ENCODE measurements around the gene TEX35.

Gene TEX35

GRCh38 chr1:178494569-178494971, 18.3 kb upstream of the TEX35 start:
- Histone ChIP-seq H3K36me3 (no peaks in the 10 kb centered on the region), H3K27ac (no peak overlapping the region), H3K27me3 (ENCODE audit: insufficient read depth, low read depth, severe bottlenecking) (no peaks in the 10 kb centered on the region), H3K4me3 (ENCODE audit: low read depth, low read length) (no peak overlapping the region), H3K9me3 (ENCODE audit: severe bottlenecking) (no peaks in the 10 kb centered on the region)
- DNase-seq: no peak
- no peak for TF ChIP-seq CTCF (IDR thresholded peaks at IDR 0.05; ENCODE audit: low read depth, low read length)

- no peak overlapping the region for H3K4me3 ChIP-seq (ENCODE audit: low read depth, low read length)
- no peak overlapping the region for H3K27ac ChIP-seq
- H3K9me3 ChIP-seq (ENCODE audit: severe bottlenecking): no peaks in the 10 kb centered on the region
- no peak for TF ChIP-seq CTCF (IDR thresholded peaks at IDR 0.05; ENCODE audit: low read depth, low read length)
- no peaks in the 10 kb centered on the region for H3K27me3 ChIP-seq (ENCODE audit: insufficient read depth, low read depth, severe bottlenecking)
- H3K36me3 ChIP-seq: no peaks in the 10 kb centered on the region
- no peak for DNase-seq
These were observed 17.8 kb upstream of the TEX35 start for GRCh38 chr1:178495158-178495557.

GRCh38 chr1:178495741-178496409, 17.0 kb upstream of the TEX35 start:
- no peaks in the 10 kb centered on the region for H3K36me3 ChIP-seq
- H3K27me3 ChIP-seq (ENCODE audit: insufficient read depth, low read depth, severe bottlenecking): no peaks in the 10 kb centered on the region
- TF ChIP-seq CTCF (IDR thresholded peaks at IDR 0.05; ENCODE audit: low read depth, low read length): no peak
- H3K4me3 ChIP-seq (ENCODE audit: low read depth, low read length): no peak overlapping the region
- no peak overlapping the region for H3K27ac ChIP-seq
- H3K9me3 ChIP-seq (ENCODE audit: severe bottlenecking): no peaks in the 10 kb centered on the region
- no peak for DNase-seq

GRCh38 chr1:178496410-178497135, 16.3 kb upstream of the TEX35 start, which contains the start of gene CLEC20A:
Gene CLEC20A (minus strand): TSS chr1:178496964. CDS start chr1:178496939, 25 bp downstream.
- H3K27me3 ChIP-seq (ENCODE audit: insufficient read depth, low read depth, severe bottlenecking): no peaks in the 10 kb centered on the region
- no peak within 1 kb of the TSS for H3K27ac ChIP-seq
- H3K36me3 ChIP-seq: no peaks in the 10 kb centered on the region
- H3K9me3 ChIP-seq (ENCODE audit: severe bottlenecking): no peaks in the 10 kb centered on the region
- DNase-seq: no peak
- TF ChIP-seq CTCF (IDR thresholded peaks at IDR 0.05; ENCODE audit: low read depth, low read length): no peak
- no peak within 1 kb of the TSS for H3K4me3 ChIP-seq (ENCODE audit: low read depth, low read length)

GRCh38 chr1:178497903-178498478, 14.9 kb upstream of the TEX35 start:
- no peaks in the 10 kb centered on the region for H3K9me3 ChIP-seq (ENCODE audit: severe bottlenecking)
- H3K4me3 ChIP-seq (ENCODE audit: low read depth, low read length): no peak overlapping the region
- H3K27me3 ChIP-seq (ENCODE audit: insufficient read depth, low read depth, severe bottlenecking): no peaks in the 10 kb centered on the region
- H3K36me3 ChIP-seq: no peaks in the 10 kb centered on the region
- no peak for DNase-seq
- TF ChIP-seq CTCF (IDR thresholded peaks at IDR 0.05; ENCODE audit: low read depth, low read length): no peak
- H3K27ac ChIP-seq: no peak overlapping the region

Data from WERI-Rb-1 (cell line).